HG02943 (cell line): ENCODE measurements around the gene ZSCAN9.
A peak's percentile ranks its signal among the peaks of the same experiment; 100 is the strongest.

Experiments used
- ATAC-seq: cut with Tn5 transposase; IDR thresholded peaks from one replicate; pipeline ENCODE4 v1.9.1; 2021; ENCODE audit warnings: mild to moderate bottlenecking, low read depth, moderate library complexity; ENCODE audit not compliant: unreplicated experiment

The ZSCAN9 gene

DNA sequence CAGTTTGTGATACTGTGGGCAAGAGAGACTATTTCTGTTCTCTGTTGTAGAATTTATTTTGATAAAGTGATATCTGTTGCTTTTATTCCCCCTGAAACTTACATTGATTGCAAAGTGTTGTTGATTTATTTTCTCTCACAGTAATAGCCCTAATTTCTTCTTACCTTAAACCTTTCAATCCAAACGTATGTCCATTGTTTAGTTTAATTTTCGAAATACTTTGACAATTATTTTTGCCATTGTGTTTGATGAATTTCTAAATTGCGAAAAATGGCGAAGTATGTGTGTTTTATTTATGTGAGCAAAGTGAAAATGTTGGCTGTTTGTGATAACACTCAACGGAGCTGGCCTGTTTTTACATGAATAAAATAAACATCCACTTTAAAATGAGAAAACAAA is 41.5 kb downstream of the ZSCAN9 start:
- ATAC-seq, result no peak

DNA sequence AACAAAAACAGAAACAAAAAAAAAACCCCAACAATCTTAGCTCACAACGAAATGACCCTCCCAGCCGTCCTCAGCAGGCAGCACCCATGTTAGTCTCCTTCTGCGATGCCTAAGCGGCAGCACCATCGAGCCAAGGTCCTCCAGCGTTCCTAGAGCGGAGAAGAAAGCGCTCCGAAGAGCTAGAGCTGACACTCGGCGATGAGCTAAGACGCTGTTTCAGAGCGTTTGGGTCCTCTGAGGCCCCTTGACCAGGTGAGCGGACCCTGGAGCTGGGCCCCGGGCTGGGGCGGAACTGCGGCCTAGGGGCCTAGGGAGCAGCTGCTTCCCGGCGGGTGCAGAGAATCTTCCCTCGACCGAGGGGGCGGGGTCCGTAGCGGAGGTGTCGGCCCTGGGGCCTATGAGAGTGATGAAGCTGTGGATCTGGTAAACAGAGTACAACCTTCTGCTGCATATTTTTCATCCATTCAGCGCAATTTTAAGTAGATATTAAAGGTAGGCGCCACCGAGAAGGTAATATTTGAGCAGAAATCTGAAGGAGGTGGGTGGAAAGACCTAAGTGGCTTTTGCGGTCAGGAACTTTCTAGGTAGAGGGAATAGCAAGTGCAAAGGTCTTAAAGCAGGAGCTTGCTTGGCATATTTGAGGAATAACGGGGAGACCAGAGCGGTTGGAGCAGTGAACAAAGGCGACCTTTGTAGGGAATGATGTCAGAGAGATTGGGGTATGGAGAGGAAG is 42.1 kb downstream of the ZSCAN9 start, which contains the start of gene ZSCAN26:
ZSCAN26 (plus strand) TSS at position 182 of the 733 bp plus-strand sequence. CDS start 4,777 bp downstream, outside the sequence.
- ATAC-seq, result peak; percentile 84

- no peak for ATAC-seq
Observed at GRCh38 chr6:28267695-28268059, 42.6 kb downstream of the ZSCAN9 start.

DNA sequence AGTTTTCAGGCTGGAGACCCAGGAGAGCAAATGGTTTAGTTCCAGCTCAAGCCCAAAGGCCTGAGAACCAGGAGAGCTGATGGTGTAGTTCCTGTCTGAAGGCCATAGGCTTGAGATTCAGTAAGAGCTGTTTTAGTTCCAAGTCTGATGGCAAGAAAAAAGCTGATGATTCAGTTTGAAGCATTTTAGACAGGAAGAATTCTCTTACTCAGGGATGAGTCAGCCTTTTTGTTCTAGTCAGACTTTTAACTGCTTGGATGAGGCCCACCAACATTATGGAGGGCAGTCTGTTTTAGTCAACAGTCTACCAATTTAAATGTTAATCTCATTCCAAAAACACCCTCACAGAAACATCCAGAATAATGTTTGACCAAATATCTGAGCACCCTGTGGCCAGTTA is 44.4 kb downstream of the ZSCAN9 start:
- ATAC-seq, result no peak

GRCh38 chr6:28274888-28275287 is 49.8 kb downstream of the ZSCAN9 start:
- ATAC-seq, result no peak

DNA sequence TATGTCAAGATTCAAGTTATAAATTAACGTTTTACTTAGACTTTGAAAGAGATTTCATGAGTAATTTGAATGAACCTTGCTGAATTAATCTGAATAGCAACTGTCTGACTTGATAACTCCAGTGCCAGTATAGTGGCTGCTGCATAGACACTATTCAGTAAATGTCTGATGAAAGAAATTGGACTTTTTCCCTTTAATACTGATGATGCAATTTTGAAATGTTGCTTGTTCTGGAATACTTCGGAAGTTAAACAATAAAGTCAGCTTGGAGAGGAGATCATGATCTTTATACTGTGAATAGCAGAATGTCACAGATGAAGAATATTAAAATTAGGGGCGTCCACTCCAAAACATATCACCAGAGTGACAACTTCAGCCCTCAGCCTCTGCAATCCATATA is 52.7 kb downstream of the ZSCAN9 start:
- ATAC-seq, result no peak

DNA sequence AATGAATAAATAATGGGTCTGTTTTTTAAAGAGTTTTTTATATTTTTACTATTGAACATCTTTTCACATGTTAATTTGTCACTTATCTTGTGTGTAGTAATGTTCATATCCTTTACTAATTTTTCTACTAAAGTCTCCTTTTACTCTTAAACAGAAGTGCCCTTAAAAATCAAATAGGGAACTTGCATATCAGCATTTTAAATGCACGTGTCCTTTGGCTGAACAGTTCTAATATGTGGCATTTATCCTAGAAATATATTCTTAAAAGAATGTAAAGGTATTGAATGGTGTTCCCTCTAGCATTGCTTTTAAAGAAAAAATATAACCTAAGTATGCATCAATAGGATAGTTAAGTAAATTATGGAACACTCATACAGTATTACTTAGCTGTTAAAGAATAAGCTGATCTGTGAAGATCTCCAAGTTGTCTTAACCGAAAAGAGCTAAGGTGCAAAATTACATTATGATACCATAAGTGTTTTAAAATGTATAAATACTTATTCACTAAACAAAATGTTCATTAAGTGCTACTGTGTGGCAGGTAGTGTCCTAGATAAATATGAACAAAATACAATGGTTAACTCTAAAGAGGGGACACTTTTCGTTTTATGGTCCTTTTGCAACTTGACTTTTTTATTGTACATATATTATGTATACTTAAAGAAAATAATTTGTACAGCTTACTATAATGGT is 55.7 kb downstream of the ZSCAN9 start:
- no peak for ATAC-seq

DNA sequence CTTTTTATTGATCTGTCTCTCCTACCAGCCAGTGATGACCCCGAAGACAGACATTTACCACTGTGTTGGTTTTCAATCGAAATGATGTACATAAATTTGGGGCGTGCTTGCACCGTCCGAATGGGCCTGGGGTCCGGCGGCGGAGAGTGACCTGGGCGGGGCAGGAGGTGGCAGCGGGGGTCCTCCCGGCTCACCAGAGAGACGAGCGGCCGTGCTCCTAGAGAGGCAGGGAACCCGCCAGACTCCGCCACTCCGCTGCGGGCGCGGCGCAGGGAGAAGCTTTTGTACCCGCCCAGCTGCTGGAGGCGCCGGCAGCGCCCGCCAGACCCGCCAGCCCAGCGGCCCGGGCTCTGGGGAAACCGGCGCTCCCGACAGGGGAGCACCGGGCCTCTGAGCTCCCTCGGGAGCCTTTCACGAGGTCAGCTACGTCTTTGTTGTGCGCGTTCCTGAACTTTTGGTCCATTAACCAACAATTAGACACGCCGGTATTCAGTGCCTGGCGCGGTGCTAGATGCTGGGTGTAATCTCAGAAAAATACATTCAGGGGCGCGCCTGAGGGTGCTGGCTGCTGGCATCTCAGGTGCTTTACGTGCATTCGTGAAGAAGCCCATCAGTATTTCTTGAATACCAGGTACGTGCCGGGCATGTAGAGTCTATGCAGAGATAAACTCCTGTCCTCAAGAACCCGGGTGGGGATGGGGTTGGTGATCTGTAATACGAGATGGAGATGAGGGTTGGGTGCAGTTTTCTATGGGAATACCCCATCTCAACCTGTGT is 56.4 kb downstream of the ZSCAN9 start, which contains the start of gene PGBD1:
PGBD1 (plus strand) TSS at position 285 of the 777 bp plus-strand sequence. CDS start 2,242 bp downstream, outside the sequence.
- peak; percentile 86 for ATAC-seq

DNA sequence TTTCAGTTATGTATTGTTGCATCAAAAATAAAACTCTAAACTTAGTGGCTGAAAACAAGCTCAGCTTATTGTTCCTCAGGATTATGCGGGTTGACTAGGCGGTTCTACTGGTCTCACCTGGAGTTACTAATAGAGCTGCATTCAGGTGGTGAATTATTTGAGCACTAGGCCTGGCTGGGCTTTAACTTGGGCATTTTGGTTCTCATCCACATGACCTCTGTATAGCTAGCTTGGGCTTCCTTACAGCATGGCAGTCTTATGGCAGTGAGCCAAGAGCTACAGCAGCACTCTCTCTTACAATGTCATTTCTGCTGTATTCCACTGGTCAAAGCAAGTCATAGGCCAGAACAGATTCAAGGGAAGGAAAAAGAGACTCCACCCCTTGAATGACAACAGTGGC is 57.9 kb downstream of the ZSCAN9 start:
- no peak for ATAC-seq
